H1 (cell line): ENCODE results near the gene DCTN1. TPM values are rescaled to one million over a fixed set of nuclear protein-coding genes. Genes with fewer than 3 reads are reported as not detected.
A peak's percentile ranks its signal among the peaks of the same experiment; 100 is the strongest.

Experiments
- CREB1 ChIP-seq: IDR thresholded peaks from 2 replicates; pipeline ENCODE4 v1.6.1; 2012; ENCODE audit warnings: inconsistent platforms
- JUND ChIP-seq: IDR thresholded peaks from 2 replicates; pipeline ENCODE4 v1.6.1; 2011; ENCODE audit warnings: mild to moderate bottlenecking, improper control_type of control experiment, low read length
- MAFK ChIP-seq: IDR thresholded peaks from 2 replicates; pipeline ENCODE4 v1.6.1; 2012; ENCODE audit warnings: low read depth, mild to moderate bottlenecking, improper control_type of control experiment, low read length
- SAP30 ChIP-seq: fragments of 300-600 bp; sonication (generic); IDR thresholded peaks from 2 replicates; pipeline ENCODE4 v1.7.1; 2012; ENCODE audit warnings: low read length, moderate library complexity, mild to moderate bottlenecking, inconsistent platforms; ENCODE audit not compliant: insufficient read depth, insufficient replicate concordance
- polyA plus RNA-seq, 7 experiments: library from polyadenylated mRNA; depleted of rRNA in 3 of 7; stranded (reverse) in 5 of 7; unstranded in 2 of 7; fragments of >200 nt in 5 of 7; fragments of 200-250 nt in 2 of 7; gene quantifications; 1 replicate in 5 of 7; 2 replicates in 1 of 7; 4 replicates in 1 of 7; pipeline versions ENCODE4 v1.2.1 to v1.2.3, GENCODE V29; 2011 to 2013; ENCODE audit warnings: missing spikeins in 2 of 7, mixed read lengths in 2 of 7
- total RNA-seq: library from RNA; stranded (reverse); fragmentation: NEBNext Ultra II Directional; extraction: Animal tissue kit (Norgen Biotek cat#: 25700); gene quantifications from 2 replicates; pipeline ENCODE4 v1.2.1, GENCODE V29; 2021

The DCTN1 gene
- total and polyA plus RNA-seq, 2 of the 8 experiments (the other 6 are each of a cell fraction or from before 2014, with no cell fraction given): 105 to 162 TPM

DNA sequence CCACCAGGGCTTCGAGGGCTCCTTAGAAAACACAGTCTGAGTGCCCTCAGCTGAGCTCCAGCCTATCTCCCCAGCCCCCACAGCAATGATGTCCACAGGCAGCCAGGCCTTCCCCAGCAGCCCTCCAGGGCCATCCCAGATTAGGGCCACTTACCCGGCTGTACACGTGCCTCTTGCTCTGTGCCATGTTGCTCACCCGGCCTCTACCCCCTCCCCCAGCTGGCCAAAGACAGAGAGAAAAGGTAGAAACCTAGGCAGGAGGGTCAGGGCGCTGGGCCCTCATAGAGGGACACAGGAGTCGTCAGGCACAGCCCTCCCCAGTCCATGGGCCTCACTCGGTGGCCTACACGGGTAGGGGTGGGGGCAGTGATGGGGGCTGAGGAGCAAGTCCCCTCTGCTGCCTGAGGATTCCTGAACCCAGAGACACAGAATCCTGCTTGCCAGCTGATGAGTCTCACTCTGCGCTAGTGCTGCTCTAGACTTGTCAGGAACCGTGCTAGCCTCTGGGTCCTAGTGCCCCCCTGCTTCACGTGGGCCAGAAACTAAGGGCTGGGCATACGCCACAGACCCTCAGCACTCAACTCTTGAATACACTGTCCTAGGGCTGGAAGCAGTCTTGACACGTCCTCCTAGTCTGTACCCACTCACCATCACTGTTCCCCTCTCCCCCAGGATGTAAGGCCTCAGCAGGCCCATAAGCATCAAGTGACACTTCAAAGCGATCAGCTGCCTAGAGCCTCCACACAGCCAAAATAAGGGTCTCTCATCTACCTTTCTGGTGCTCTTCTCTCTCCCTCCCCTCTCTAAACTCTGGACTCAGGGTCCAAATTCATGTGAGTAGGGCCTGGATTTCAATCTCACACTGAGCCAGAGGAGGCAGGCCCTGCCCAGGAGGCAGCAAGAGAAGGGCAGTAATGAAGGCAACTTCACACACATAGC is at the start of gene DCTN1 (continued):
- TF ChIP-seq MAFK (no peak), CREB1 (peak; percentile 67), SAP30 (peak; percentile 61), JUND (no peak)
